Hematopoietic multipotent progenitor cell treated with erythropoietin and hydrocortisone succinate and interleukin-3 and kit ligand, for 8 days (in vitro differentiated cells): Measurements from ENCODE around the gene KIF21A.
"Not testable (repeated sequence)": the region's sequence is repeated elsewhere in the genome, so short reads cannot be mapped to it uniquely, and the experiment has no call there.

Experiments
- DNase-seq: peaks from one replicate; pipeline ENCODE4 v3.0.0-alpha.2; 2015

Gene KIF21A

GRCh38 chr12:39343665-39344064 is 99.3 kb downstream of the KIF21A start:
- DNase-seq, result no peak

- no peak for DNase-seq
Observed at GRCh38 chr12:39341761-39342160, 101.2 kb downstream of the KIF21A start.

GRCh38 chr12:39341179-39341578 is 101.7 kb downstream of the KIF21A start:
- no peak for DNase-seq

GRCh38 chr12:39332661-39333175 is 110.2 kb downstream of the KIF21A start:
- no peak for DNase-seq

GRCh38 chr12:39331539-39332261 is 111.2 kb downstream of the KIF21A start:
- no peak for DNase-seq

- no peak for DNase-seq
Observed at GRCh38 chr12:39329876-39330275, 113.0 kb downstream of the KIF21A start.

GRCh38 chr12:39329018-39329417 is 113.9 kb downstream of the KIF21A start:
- DNase-seq, result no peak

- no peak for DNase-seq
Observed at GRCh38 chr12:39327965-39328364, 115.0 kb downstream of the KIF21A start.

GRCh38 chr12:39327510-39327909 is 115.4 kb downstream of the KIF21A start:
- no peak for DNase-seq

- no peak for DNase-seq
Observed at GRCh38 chr12:39319180-39319579, 123.7 kb downstream of the KIF21A start.

GRCh38 chr12:39314547-39314946 is 128.4 kb downstream of the KIF21A start:
- no peak for DNase-seq

GRCh38 chr12:39309516-39309915 is 133.4 kb downstream of the KIF21A start:
- no peak for DNase-seq

GRCh38 chr12:39301422-39301821 is 141.5 kb downstream of the KIF21A start:
- DNase-seq, result no peak

GRCh38 chr12:39300799-39301198 is 142.1 kb downstream of the KIF21A start:
- no peak for DNase-seq

- DNase-seq, result no peak
Observed at GRCh38 chr12:39297891-39298290, 145.0 kb downstream of the KIF21A start.

- DNase-seq, result no peak
Observed at GRCh38 chr12:39296496-39296895, 146.4 kb downstream of the KIF21A start.

GRCh38 chr12:39295593-39295992 is 147.3 kb downstream of the KIF21A start:
- not testable (repeated sequence) for DNase-seq

GRCh38 chr12:39294715-39295114 is 148.2 kb downstream of the KIF21A start:
- no peak for DNase-seq

GRCh38 chr12:39292125-39292630 is 150.7 kb downstream of the KIF21A start:
- DNase-seq, result no peak

GRCh38 chr12:39287817-39288216 is 155.1 kb downstream of the KIF21A start:
- no peak for DNase-seq

GRCh38 chr12:39287409-39287808 is 155.5 kb downstream of the KIF21A start:
- no peak for DNase-seq

- no peak for DNase-seq
Observed at GRCh38 chr12:39278426-39278825, 164.5 kb downstream of the KIF21A start.

- DNase-seq, result no peak
Observed at GRCh38 chr12:39277416-39277815, 165.5 kb downstream of the KIF21A start.

GRCh38 chr12:39275846-39276245 is 167.1 kb downstream of the KIF21A start:
- DNase-seq, result no peak
